BLaER1 (cell line): ENCODE results near the gene EPS8L3.

Source experiments
- H3K27ac ChIP-seq: shearing (Covaris generic); formaldehyde crosslinking; 2 replicates; pipeline ENCODE4 v1.8.1; 2022
- H3K27me3 ChIP-seq: shearing (Covaris generic); formaldehyde crosslinking; 2 replicates; pipeline ENCODE4 v1.8.1; 2022
- H3K36me3 ChIP-seq: shearing (Covaris generic); formaldehyde crosslinking; 2 replicates; pipeline ENCODE4 v1.8.1; 2022
- H3K4me1 ChIP-seq: shearing (Covaris generic); formaldehyde crosslinking; 2 replicates; pipeline ENCODE4 v1.8.1; 2022
- H3K4me2 ChIP-seq: shearing (Covaris generic); formaldehyde crosslinking; 2 replicates; pipeline ENCODE4 v1.8.1; 2022
- H3K4me3 ChIP-seq: shearing (Covaris generic); formaldehyde crosslinking; 2 replicates; pipeline ENCODE4 v1.8.1; 2022
- H3K9ac ChIP-seq: shearing (Covaris generic); formaldehyde crosslinking; 2 replicates; pipeline ENCODE4 v1.8.1; 2022
- H3K9me3 ChIP-seq: shearing (Covaris generic); formaldehyde crosslinking; 2 replicates; pipeline ENCODE4 v1.8.1; 2022
- H4K20me1 ChIP-seq: shearing (Covaris generic); formaldehyde crosslinking; 2 replicates; pipeline ENCODE4 v1.8.1; 2022
- Cebpa-rat ChIP-seq: shearing (Covaris generic); IDR thresholded peaks from 2 replicates; pipeline ENCODE4 v1.8.1; 2022

The EPS8L3 gene

GRCh38 chr1:109787845-109788601, 24.3 kb upstream of the EPS8L3 start:
- Histone ChIP-seq H3K27ac (peak overlapping the region; percentile 80; the same call in 1 of the 2 replicates), H3K9ac (no peak overlapping the region), H3K9me3 (no peaks in the 10 kb centered on the region), H3K4me2 (no peak overlapping the region), H3K27me3 (no peaks in the 10 kb centered on the region), H3K4me3 (no peak overlapping the region), H4K20me1 (no peaks in the 10 kb centered on the region), H3K36me3 (no peaks in the 10 kb centered on the region), H3K4me1 (peaks cover 45% of the 10 kb centered on the region)
- TF ChIP-seq Cebpa-rat, result no peak

DNA sequence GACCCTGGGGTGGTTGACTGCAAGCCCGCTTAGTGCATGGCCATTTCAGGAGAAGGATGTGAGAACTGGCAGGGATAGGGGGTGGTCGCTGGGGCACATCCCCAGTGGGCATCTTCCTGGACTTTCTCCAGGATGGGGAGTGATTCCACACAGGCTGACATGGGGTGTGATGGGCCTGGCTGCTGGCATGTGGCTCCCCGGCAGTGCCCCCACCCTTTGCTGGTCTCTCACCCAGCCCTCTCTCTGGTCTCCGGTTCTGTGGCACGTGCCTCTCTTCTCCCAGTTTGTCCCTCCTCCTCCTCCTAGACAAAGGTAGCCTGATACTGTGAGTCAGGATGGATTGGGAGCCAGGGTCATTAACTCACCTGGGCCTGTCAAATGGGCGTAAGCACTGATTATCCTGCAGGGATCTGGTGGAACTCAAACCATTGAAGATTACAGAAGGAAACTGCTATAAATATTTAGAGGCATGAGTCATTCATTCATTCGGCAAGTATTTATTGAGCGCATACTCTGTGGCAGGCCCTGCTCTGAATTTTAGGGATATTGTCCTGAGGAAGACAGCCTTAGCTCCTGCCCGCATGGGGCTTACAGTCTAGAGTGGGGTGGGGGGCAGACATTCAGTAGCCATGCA, 23.6 kb upstream of the EPS8L3 start:
- peaks cover 38% of the 10 kb centered on the region for H3K4me1 ChIP-seq
- no peak for TF ChIP-seq Cebpa-rat
- H3K9ac ChIP-seq, result no peak overlapping the region
- no peak overlapping the region for H3K4me3 ChIP-seq
- H3K4me2 ChIP-seq, result no peak overlapping the region
- H4K20me1 ChIP-seq, result no peaks in the 10 kb centered on the region
- no peaks in the 10 kb centered on the region for H3K36me3 ChIP-seq
- H3K27me3 ChIP-seq, result no peaks in the 10 kb centered on the region
- no peak overlapping the region for H3K27ac ChIP-seq
- no peaks in the 10 kb centered on the region for H3K9me3 ChIP-seq

DNA sequence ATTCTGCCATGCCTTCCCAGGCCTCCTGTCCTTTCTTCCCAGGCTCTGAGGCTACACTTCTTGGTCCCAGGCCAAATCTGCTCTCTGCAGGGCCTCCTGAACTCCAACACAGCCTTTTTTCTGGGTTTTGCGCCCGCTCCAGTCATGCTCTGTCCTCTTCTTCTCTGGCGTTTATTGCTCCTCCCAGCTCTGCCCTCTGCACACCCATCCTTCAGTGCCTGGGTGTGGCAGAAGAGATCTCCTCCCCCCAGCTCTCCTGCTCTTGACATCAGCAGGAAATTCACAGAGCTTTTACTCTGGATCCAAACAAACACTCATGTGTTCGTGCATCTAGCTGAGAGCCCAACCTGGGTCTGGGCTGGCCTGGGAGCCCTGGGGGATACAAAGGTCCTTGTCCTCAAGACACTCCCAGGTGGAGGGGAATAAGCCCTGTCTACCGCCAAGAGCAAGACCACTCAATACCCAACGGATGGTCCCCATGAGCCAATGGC, 22.9 kb upstream of the EPS8L3 start:
- no peaks in the 10 kb centered on the region for H3K9me3 ChIP-seq
- no peaks in the 10 kb centered on the region for H3K36me3 ChIP-seq
- no peak overlapping the region for H3K4me2 ChIP-seq
- H3K9ac ChIP-seq, result no peak overlapping the region
- no peak overlapping the region for H3K27ac ChIP-seq
- no peaks in the 10 kb centered on the region for H3K27me3 ChIP-seq
- H3K4me3 ChIP-seq, result no peak overlapping the region
- no peaks in the 10 kb centered on the region for H4K20me1 ChIP-seq
- H3K4me1 ChIP-seq, result peaks cover 31% of the 10 kb centered on the region
- no peak for TF ChIP-seq Cebpa-rat

GRCh38 chr1:109786112-109786480, 22.4 kb upstream of the EPS8L3 start:
- Histone ChIP-seq H3K27ac (no peak overlapping the region), H3K4me1 (peaks cover 26% of the 10 kb centered on the region), H3K9me3 (peaks cover 3% of the 10 kb centered on the region; the same call in 1 of the 2 replicates), H3K27me3 (no peaks in the 10 kb centered on the region), H3K36me3 (no peaks in the 10 kb centered on the region), H3K4me2 (no peak overlapping the region), H3K9ac (no peak overlapping the region), H4K20me1 (no peaks in the 10 kb centered on the region), H3K4me3 (no peak overlapping the region)
- no peak for TF ChIP-seq Cebpa-rat

DNA sequence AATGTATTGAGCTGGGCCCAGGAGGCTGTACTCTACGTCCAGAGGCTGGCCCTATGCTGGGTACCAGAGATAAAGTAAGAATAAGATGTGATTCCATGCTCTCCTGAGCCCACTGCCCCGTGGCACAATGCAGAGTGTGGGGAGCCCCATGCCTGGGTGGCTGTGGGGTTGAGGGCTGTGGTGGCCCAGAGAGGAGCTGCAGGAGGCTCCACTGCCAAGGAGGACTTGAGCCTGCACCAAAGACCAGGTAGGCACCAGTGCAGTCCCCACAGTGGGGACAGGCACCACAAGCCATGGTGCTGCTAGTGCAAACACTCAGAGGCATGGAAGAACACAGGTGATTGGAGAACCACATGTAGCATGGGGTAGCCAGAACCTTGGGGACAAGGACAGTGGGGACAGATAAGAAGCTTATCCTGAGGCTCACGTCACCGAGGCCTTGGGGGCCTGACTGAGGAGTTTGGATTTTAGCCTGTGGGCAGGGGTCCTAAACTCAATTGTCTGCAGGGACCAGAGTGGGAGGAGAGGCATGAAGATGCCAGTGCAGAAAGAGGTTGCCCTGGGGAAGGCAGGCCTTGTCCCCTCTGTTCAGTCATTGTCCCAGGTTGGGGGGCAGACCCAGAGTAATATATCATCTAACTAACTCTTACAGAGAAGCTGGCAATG, 21.9 kb upstream of the EPS8L3 start:
- H3K9ac ChIP-seq, result no peak overlapping the region
- H3K36me3 ChIP-seq, result no peaks in the 10 kb centered on the region
- no peaks in the 10 kb centered on the region for H3K27me3 ChIP-seq
- no peaks in the 10 kb centered on the region for H4K20me1 ChIP-seq
- H3K4me2 ChIP-seq, result no peak overlapping the region
- H3K4me1 ChIP-seq, result peaks cover 21% of the 10 kb centered on the region
- H3K4me3 ChIP-seq, result no peak overlapping the region
- H3K27ac ChIP-seq, result no peak overlapping the region
- TF ChIP-seq Cebpa-rat, result no peak
- H3K9me3 ChIP-seq, result peaks cover 7% of the 10 kb centered on the region; the same call in 1 of the 2 replicates

- Histone ChIP-seq H3K4me2 (no peak overlapping the region), H3K9me3 (peaks cover 7% of the 10 kb centered on the region; the same call in 1 of the 2 replicates), H3K36me3 (no peaks in the 10 kb centered on the region), H4K20me1 (no peaks in the 10 kb centered on the region), H3K27ac (no peak overlapping the region), H3K4me3 (no peak overlapping the region), H3K4me1 (peaks cover 12% of the 10 kb centered on the region), H3K9ac (no peak overlapping the region), H3K27me3 (no peaks in the 10 kb centered on the region)
- no peak for TF ChIP-seq Cebpa-rat
These were observed 21.0 kb upstream of the EPS8L3 start for GRCh38 chr1:109784551-109785252.

DNA sequence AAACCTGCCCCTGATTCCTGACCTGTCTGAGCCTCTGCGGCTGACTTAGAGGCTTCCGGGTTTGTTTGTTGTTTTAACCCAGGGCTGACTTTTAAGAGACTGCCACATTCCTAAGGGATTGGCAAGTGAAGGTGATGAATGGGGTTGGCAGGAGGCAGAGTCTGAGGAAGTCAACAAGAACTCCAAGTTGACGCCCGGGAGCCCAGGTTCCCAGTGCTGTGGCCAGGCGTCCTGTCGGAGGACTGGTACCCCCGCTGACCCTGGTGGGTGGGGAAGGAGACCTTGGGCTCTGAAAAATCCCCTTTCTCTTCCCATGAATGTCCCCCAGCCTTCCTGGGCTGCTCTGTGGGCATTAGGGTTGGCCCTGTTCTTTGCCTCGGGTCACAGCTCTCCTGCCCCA, 19.7 kb upstream of the EPS8L3 start:
- no peaks in the 10 kb centered on the region for H3K36me3 ChIP-seq
- no peaks in the 10 kb centered on the region for H3K27me3 ChIP-seq
- no peak for TF ChIP-seq Cebpa-rat
- H3K4me2 ChIP-seq, result no peak overlapping the region
- H4K20me1 ChIP-seq, result no peaks in the 10 kb centered on the region
- no peaks in the 10 kb centered on the region; the same call in 1 of the 2 replicates for H3K4me1 ChIP-seq
- no peak overlapping the region for H3K9ac ChIP-seq
- no peak overlapping the region for H3K27ac ChIP-seq
- no peak overlapping the region for H3K4me3 ChIP-seq
- H3K9me3 ChIP-seq, result peaks cover 7% of the 10 kb centered on the region; the same call in 1 of the 2 replicates

DNA sequence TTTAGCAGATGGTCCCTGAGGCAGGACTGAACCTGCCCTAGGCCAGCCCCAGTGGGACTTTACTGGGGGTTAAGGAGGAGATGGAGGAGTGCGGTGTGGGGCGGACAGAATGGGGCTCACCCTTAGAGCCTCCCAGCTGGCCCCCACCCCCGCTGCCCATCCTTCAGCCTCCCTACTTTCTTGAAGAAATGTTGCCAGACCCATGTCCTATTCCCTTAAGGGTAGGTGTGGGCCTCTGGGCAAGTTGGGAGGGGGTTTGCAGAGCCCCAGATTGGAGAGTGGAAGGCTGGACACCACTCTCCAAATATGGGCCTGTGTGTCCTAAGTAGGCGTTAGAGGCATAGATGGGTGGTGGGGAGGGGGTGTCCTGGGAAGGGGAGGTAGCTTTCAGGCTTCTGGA, 19.2 kb upstream of the EPS8L3 start:
- no peak overlapping the region for H3K27ac ChIP-seq
- TF ChIP-seq Cebpa-rat, result no peak
- H4K20me1 ChIP-seq, result no peaks in the 10 kb centered on the region
- H3K4me2 ChIP-seq, result no peak overlapping the region
- H3K9ac ChIP-seq, result no peak overlapping the region
- no peaks in the 10 kb centered on the region for H3K36me3 ChIP-seq
- peaks cover 7% of the 10 kb centered on the region; the same call in 1 of the 2 replicates for H3K9me3 ChIP-seq
- H3K4me3 ChIP-seq, result no peak overlapping the region
- no peaks in the 10 kb centered on the region for H3K27me3 ChIP-seq
- H3K4me1 ChIP-seq, result no peaks in the 10 kb centered on the region

DNA sequence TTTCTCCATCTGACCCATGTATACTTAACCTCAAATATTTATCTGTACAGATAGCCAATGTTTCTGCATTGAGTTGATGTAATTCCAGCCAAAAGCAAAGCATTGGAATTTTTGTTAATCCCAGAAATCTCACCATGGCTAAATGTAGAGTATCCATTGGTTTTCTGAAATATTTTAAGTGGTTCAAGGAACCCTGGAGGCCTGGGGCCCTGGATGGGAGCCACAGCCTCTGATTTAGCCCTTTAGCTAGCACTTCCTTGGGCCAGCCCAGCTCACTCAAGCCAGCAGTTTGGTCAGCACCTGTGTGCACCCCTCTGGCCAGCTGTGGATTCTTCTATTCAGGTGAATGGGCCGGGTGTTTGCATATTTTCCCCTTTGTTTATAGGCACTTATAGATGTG, 18.8 kb upstream of the EPS8L3 start:
- H3K9ac ChIP-seq, result no peak overlapping the region
- H3K36me3 ChIP-seq, result no peaks in the 10 kb centered on the region
- H3K27ac ChIP-seq, result no peak overlapping the region
- H3K4me1 ChIP-seq, result no peaks in the 10 kb centered on the region
- peaks cover 7% of the 10 kb centered on the region; the same call in 1 of the 2 replicates for H3K9me3 ChIP-seq
- H3K4me2 ChIP-seq, result no peak overlapping the region
- no peak for TF ChIP-seq Cebpa-rat
- H4K20me1 ChIP-seq, result no peaks in the 10 kb centered on the region
- no peaks in the 10 kb centered on the region for H3K27me3 ChIP-seq
- H3K4me3 ChIP-seq, result no peak overlapping the region
